Uterus (tissue), 2 donors: ENCODE data around the gene AUTS2.

ENCODE experiments used
- CTCF ChIP-seq, 4 experiments: fragments of 200-600 bp in 2 of 4; fragments of 450-650 bp in 2 of 4; sonication (generic) in 2 of 4; IDR thresholded peaks; one replicate each; pipeline ENCODE4 v1.5.1; 2016 to 2019; ENCODE audit warnings: antibody characterized with exemption in 4 of 4, mild to moderate bottlenecking in 2 of 4, moderate library complexity in 1 of 4
- POLR2A ChIP-seq, 2 donors: fragments of 450-650 bp; IDR thresholded peaks; one replicate each; pipeline ENCODE4 v1.6.1; 2016; ENCODE audit warnings: antibody characterized with exemption in 2 of 2, mild to moderate bottlenecking in 1 of 2, moderate library complexity in 1 of 2

GRCh38 chr7:70554646-70555045 lies 956.4 kb downstream of the AUTS2 start:
- TF ChIP-seq CTCF (IDR thresholded peaks at IDR 0.05) (no peak), POLR2A (IDR thresholded peaks at IDR 0.05) (no peak)
